Panc1 (cell line): ENCODE data around the gene USP44.

Experiments used
- CTCF ChIP-seq: fragments of 450-650 bp; IDR thresholded peaks from 2 replicates; pipeline ENCODE4 v1.5.1; 2017; ENCODE audit warnings: mild to moderate bottlenecking
- POLR2AphosphoS5 ChIP-seq: IDR thresholded peaks from 2 replicates; pipeline ENCODE4 v1.6.1; 2012; ENCODE audit warnings: mild to moderate bottlenecking, low read depth, low read length, moderate library complexity

GRCh38 chr12:95518944-95519343 lies 32.3 kb downstream of the USP44 start:
- no peak for TF ChIP-seq CTCF
- TF ChIP-seq POLR2AphosphoS5, result no peak
